Sigmoid colon (tissue), 7 donors: ENCODE data around the gene THOC6. TPM values are rescaled to one million over a fixed set of nuclear protein-coding genes. Genes with fewer than 3 reads are reported as not detected.
A peak's percentile ranks its signal among the peaks of the same experiment; 100 is the strongest.

ENCODE experiments used
- DNase-seq: peaks from one replicate; pipeline ENCODE4 v3.0.0-alpha.2; 2019
- H3K27ac ChIP-seq, 4 donors: fragments of 200-600 bp; sonication (generic); one replicate each; pipeline ENCODE4 v1.5.1; 2016 to 2019; ENCODE audit warnings: mild to moderate bottlenecking in 1 of 4
- H3K27me3 ChIP-seq, 3 donors: fragments of 200-600 bp; sonication (generic); one replicate each; pipeline ENCODE4 v1.5.1; 2019; ENCODE audit warnings: mild to moderate bottlenecking in 1 of 3
- H3K36me3 ChIP-seq, 4 donors: fragments of 200-600 bp; sonication (generic); one replicate each; pipeline ENCODE4 v1.5.1; 2016 to 2019
- H3K4me1 ChIP-seq, 4 donors: fragments of 200-600 bp; sonication (generic); one replicate each; pipeline ENCODE4 v1.5.1; 2017 to 2019
- H3K4me3 ChIP-seq, 4 donors: fragments of 200-600 bp; sonication (generic); one replicate each; pipeline ENCODE4 v1.5.1; 2017 to 2019; ENCODE audit warnings: mild to moderate bottlenecking in 2 of 4, moderate library complexity in 1 of 4
- H3K9me3 ChIP-seq, 4 donors: fragments of 200-600 bp in 3 of 4; sonication (generic) in 3 of 4; one replicate each; pipeline versions ENCODE4 v1.5.1 to v1.6.1; 2013 to 2019
- CTCF ChIP-seq, 4 experiments: fragments of 450-650 bp in 3 of 4; fragments of 200-600 bp in 1 of 4; IDR thresholded peaks; one replicate each; pipeline ENCODE4 v1.5.1; 2016 to 2019; ENCODE audit warnings: antibody characterized with exemption in 4 of 4, mild to moderate bottlenecking in 3 of 4, moderate library complexity in 2 of 4
- EP300 ChIP-seq, 4 donors: sonication (generic); formaldehyde crosslinking; IDR thresholded peaks; one replicate each; pipeline ENCODE4 v1.6.1; 2017; ENCODE audit warnings: antibody characterized with exemption in 4 of 4
- POLR2A ChIP-seq, 2 donors: fragments of 450-650 bp; IDR thresholded peaks; one replicate each; pipeline ENCODE4 v1.6.1; 2016; ENCODE audit warnings: antibody characterized with exemption in 2 of 2, mild to moderate bottlenecking in 2 of 2, moderate library complexity in 2 of 2
- POLR2AphosphoS5 ChIP-seq, 4 donors: sonication (generic); formaldehyde crosslinking; IDR thresholded peaks; one replicate each; pipeline ENCODE4 v1.6.1; 2017; ENCODE audit warnings: antibody characterized with exemption in 4 of 4
- WGBS, 2 donors: extraction: QIAGEN DNeasy Blood & Tissue Kit; methylation state at CpG; one replicate each; pipeline ENCODE4 v1.1.7; 2013; 5-methylcytosine and 5-hydroxymethylcytosine counted together
- intact Hi-C: fragments of 100-400 bp; cut with DNase I; formaldehyde crosslinking; loops from one replicate; pipeline ENCODE4 v1.15.1; 2023
- polyA plus RNA-seq, 3 donors: library from polyadenylated mRNA; stranded (reverse); fragments of 200-250 nt; gene quantifications; one replicate each; pipeline ENCODE4 v1.2.3, GENCODE V29; 2013
- total RNA-seq, 4 donors: library from RNA; depleted of rRNA; stranded (reverse); fragments of >200 nt; gene quantifications; one replicate each; pipeline ENCODE4 v1.1.0, GENCODE V29; 2016
- donor health status: healthy with polysubstance abuse.
- donor health status: Bipolar disorder and iron deficiency.
- donor health status: healthy.

THOC6 gene
- total and polyA plus RNA-seq, 7 donors = 8.6 to 35.8 (median 15.8) TPM

DNA sequence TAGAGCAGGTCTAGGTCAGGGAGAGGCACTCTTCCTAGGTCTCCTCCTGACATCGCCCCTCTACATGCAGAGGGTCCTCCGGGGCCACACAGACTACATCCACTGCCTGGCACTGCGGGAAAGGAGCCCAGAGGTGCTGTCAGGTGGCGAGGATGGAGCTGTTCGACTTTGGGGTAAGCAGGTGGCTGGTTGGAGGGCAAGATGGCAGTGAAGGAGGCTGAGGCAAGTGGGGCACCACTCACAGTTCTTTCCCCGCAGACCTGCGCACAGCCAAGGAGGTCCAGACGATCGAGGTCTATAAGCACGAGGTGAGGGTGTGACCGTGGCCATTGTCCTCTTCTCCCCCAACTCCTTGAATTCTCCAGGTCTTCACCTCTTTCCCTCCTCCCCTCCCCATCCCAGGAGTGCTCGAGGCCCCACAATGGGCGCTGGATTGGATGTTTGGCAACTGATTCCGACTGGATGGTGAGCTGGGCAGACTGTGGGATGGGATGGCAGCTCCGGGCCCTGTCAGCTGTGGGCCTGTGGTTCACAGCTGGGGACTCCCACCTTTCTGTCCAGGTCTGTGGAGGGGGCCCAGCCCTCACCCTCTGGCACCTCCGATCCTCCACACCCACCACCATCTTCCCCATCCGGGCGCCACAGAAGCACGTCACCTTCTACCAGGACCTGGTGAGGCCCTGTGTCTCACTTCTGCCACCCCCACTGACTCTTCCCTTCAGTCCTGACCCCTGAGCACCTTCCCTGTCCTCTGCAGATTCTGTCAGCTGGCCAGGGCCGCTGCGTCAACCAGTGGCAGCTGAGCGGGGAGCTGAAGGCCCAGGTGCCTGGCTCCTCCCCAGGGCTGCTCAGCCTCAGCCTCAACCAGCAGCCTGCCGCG lies 3.0 kb downstream of the THOC6 start:
- TF ChIP-seq CTCF (IDR thresholded peaks at IDR 0.05) (no peak), POLR2AphosphoS5 (IDR thresholded peaks at IDR 0.05) (no peak), EP300 (IDR thresholded peaks at IDR 0.05) (no peak), POLR2A (IDR thresholded peaks at IDR 0.05) (no peak)
- Histone ChIP-seq H3K4me3 (no peak overlapping the region), H3K27me3 (peaks cover 24 to 35% (median 30%) of the 10 kb centered on the region in 3 donors), H3K27ac (no peak overlapping the region), H3K9me3 (no peaks in the 10 kb centered on the region), H3K36me3 (peaks cover 0 to 20% (median 15%) of the 10 kb centered on the region in 4 donors), H3K4me1 (peaks cover 0 to 56% (median 48%) of the 10 kb centered on the region in 4 donors)
- DNase-seq = no peak
- WGBS, 2 donors = 94 to 95% methylated on average over 24 of the region's 24 CpGs
- intact Hi-C loops = no loop called here

GRCh38 chr16:3027489-3027795 lies 3.6 kb downstream of the THOC6 start:
- intact Hi-C loops = no loop called here
- DNase-seq = no peak
- TF ChIP-seq CTCF (IDR thresholded peaks at IDR 0.05) (no peak), POLR2A (IDR thresholded peaks at IDR 0.05) (no peak), EP300 (IDR thresholded peaks at IDR 0.05) (no peak), POLR2AphosphoS5 (IDR thresholded peaks at IDR 0.05) (no peak)
- Histone ChIP-seq H3K4me3 (no peak overlapping the region), H3K27me3 (peaks cover 24 to 41% (median 36%) of the 10 kb centered on the region in 3 donors), H3K9me3 (no peaks in the 10 kb centered on the region), H3K36me3 (peaks cover 0 to 20% (median 15%) of the 10 kb centered on the region in 4 donors), H3K27ac (no peak overlapping the region), H3K4me1 (peaks cover 0 to 50% (median 42%) of the 10 kb centered on the region in 4 donors)
- WGBS, 2 donors = 80 to 90% methylated on average over 8 of the region's 8 CpGs

DNA sequence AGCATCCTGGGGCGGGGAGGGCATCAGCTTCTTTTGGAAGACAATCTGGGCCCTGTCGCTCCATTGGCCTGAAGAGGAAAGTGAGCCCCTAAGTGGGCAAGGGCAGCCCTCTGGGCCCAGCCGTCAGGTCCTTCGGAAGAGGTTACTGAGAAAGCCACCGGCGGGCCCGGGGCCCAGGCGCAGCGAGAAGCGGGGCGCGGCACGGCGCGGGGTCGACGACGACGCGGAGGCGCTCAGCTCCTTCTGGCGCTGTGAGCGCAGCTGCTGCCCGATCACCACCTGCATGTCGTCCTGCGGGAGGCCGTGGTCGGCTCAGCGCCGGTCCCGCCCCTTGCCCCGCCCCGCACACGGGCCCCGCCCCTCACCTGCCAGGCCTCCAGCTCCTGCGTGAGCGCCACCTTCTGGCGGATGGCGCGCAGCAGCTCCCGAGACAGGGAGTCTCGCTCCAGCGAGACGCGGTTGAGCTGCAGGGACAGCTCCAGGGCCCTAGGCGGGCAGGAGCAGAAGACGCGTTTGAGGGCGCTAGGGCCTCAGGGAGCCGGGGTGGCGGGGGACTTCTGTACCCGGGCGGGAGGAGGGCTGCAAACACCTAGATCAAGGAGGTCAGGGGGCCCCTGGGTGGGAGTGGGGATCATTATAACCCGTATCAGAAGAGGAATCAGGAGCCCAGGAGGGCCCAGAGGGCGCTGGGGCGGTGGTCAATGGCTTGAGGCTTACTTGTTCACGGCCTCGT lies 4.3 kb downstream of the THOC6 start:
- Histone ChIP-seq H3K36me3 (peaks cover 0 to 20% (median 15%) of the 10 kb centered on the region in 4 donors), H3K4me3 (peak overlapping the region in 1 of 4 donors; percentile 15), H3K9me3 (no peaks in the 10 kb centered on the region), H3K27ac (no peak overlapping the region), H3K4me1 (peaks cover 0 to 43% (median 35%) of the 10 kb centered on the region in 4 donors), H3K27me3 (peaks cover 24 to 48% (median 41%) of the 10 kb centered on the region in 3 donors)
- TF ChIP-seq CTCF (IDR thresholded peaks at IDR 0.05) = peak; percentile 41 to 72 (median 48)
- no peak for TF ChIP-seq EP300 (IDR thresholded peaks at IDR 0.05)
- no peak for TF ChIP-seq POLR2A (IDR thresholded peaks at IDR 0.05)
- WGBS, 2 donors = 6 to 9% methylated on average over 58 of the region's 58 CpGs
- DNase-seq = peak; percentile 85
- intact Hi-C loops = loop anchor here (1.0 kb wide), 1 partner anchor 25 kb away; no protein-coding TSS in a partner anchor

DNA sequence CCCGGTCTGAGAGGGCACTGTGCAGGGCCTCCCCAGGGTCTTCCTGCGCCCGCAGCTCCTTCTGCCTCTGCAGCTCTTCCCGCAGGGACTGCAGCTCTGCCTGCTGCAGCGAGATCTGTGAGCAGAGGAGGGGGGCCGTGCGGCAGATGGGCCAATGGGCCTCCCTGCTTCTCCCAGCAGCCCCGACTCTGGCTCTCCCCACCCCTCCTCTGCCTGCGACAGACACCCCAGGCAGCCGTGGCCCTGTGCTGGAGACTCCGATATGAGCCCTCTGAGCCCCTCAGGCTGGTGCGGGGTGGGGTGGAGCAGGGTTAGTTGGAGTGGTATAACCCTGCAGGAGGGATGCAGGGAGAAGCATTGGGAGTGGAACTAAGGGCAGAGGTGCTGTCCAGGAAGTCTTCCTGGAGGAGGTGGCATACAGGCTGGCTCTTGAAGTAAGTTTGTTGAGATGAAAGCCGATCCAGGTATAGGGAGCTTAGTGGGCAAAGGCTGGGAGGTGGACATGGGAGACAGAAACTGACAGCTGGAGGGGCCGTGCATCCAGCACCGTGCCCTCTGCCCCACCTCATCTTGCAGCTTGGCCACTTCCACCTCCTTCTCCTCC lies 5.0 kb downstream of the THOC6 start:
- H3K27ac ChIP-seq = no peak overlapping the region
- WGBS, 2 donors = 41 to 72% methylated on average over 15 of the region's 15 CpGs
- peaks cover 0 to 36% (median 30%) of the 10 kb centered on the region in 4 donors for H3K4me1 ChIP-seq
- no peaks in the 10 kb centered on the region for H3K9me3 ChIP-seq
- no peak for DNase-seq
- H3K36me3 ChIP-seq = peaks cover 0 to 20% (median 15%) of the 10 kb centered on the region in 4 donors
- TF ChIP-seq POLR2AphosphoS5 (IDR thresholded peaks at IDR 0.05) (no peak), EP300 (IDR thresholded peaks at IDR 0.05) (no peak), POLR2A (IDR thresholded peaks at IDR 0.05) (no peak), CTCF (IDR thresholded peaks at IDR 0.05) (no peak)
- intact Hi-C loops = loop anchor here (1.0 kb wide), 1 partner anchor 26 kb away; no protein-coding TSS in a partner anchor
- H3K4me3 ChIP-seq = no peak overlapping the region
- H3K27me3 ChIP-seq = peaks cover 24 to 55% (median 44%) of the 10 kb centered on the region in 3 donors
